ENCODE results near the gene CLDN9.
"Not testable (repeated sequence)": the region's sequence is repeated elsewhere in the genome, so short reads cannot be mapped to it uniquely, and the experiment has no call there.

CLDN9 gene

DNA sequence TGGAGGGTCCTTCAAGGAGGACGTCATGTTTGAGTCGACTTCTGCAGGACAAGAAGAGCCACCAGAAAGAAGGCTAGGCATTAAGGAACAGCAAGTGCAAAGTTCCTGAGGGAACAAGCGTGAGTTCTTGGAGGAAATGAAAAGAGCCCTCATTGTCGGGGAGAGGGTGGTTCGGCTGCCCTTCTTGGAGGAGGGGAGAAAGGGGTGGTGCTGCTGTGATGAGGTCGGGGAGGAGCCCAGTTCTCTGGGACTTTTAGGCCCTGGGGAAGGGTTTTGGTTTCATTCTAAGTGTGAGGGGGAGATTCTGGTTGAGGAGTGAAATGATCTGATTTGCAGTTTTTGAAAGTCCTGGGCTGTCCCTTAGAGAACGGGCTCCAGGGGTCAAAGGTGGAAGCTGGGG, 19.9 kb downstream of the CLDN9 start:
- no peak for DNase-seq (ENCODE audit: low read depth)

DNA sequence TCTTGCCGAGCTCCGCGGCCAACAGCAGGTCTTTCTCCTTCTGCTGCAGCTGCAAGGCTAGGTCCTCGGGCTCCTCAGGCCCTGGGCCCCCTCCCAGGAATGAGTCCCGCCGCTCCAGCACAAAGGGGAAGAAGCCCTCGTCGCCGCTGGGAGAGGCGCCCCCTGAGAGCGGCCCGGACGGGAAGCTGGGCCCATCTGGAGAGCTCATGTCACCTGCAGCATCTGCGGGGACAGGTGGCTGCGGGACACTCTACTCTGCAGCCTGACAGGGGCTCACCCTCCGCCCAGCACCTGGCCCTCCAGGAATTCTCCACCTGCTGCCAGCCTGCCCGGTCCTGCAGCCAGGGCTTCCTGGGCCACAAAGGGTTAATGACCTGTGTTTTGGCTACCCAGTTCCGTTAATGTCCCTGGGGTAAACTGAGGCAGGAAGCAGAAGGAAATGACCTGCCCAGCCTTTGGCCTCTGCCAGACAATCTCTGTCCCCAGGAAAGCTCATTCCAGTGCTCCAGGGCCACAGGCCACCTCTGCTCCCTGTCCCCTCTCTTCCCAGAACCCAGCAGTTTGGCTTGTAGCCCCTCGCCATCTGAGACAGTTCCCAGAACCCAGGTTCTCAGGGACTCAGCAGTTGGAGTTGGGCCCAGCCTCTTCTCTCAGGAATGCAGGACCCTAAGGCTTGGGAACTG, 22.7 kb downstream of the CLDN9 start:
- DNase-seq (ENCODE audit: low read depth) = no peak

DNA sequence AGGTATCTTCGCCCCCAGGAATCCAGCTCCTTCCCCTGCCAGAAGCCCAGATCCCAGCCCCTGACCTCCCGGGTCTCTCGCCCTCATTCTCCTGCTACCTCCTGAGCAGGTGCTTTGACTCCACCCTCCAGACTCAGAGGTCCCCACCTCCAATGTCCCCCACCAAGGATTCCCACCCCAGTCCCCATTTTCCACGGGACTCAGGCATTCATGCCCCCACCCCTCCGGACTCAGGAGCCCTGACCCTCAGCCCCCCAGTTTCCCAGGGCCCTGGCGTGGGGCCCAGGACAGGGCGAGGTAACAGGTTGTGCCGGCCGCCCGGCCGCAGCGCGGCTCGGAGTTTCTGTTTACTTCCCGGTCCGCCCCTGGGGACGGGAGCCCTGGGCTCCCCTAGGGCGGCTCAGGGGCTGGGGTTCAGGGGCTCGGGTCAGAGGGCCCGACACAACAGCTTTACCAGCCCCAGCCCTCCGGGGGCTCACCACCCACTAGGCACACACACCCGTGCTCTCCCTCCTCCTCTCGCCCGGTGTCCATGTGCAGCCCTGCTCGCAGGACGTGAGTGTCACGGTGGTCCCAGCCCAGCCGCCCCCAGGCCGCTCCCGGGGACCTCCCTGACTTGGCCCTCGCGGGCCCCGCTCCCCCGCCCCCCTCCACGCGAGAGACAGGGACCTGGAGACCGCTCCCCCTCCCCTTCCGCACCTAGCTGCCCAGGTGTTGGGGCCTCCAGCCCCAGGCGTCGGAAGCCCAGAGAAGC, 23.4 kb downstream of the CLDN9 start:
- no peak for DNase-seq (ENCODE audit: low read depth)

DNA sequence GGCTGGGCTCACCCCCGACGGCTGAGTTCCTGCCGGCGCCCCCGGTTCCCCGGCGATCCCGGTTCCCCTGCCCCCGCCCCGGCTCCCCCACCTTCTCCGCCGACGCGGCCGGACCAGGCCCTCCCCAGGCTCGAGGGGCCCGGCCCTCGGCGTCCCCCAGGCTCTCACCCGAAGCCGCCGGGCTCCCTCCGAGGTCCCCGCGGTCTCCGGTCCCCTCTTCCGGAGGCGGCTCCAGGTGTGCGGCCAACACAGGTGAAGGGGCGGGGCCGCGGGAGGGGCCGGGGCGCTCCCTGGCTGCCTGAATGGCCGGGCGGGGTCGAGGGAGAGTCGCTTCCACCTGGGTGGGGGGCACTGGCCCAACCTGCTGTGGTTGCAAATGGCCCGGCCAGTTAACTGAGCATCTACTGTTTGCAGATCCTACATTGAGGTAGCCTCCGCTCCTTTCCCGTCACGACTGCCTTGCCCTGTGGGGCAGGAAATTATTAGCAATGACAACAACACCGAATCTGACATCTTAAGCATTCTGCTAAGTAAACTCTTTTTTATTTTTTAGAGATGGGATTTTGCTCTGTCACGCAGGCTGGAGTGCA, 24.1 kb downstream of the CLDN9 start, which contains the start of gene BICDL2:
Gene BICDL2 (minus strand): TSS at position 219 of the 590 bp plus-strand sequence. CDS start 1,448 bp downstream, outside the sequence.
- DNase-seq (ENCODE audit: low read depth) = no peak

DNA sequence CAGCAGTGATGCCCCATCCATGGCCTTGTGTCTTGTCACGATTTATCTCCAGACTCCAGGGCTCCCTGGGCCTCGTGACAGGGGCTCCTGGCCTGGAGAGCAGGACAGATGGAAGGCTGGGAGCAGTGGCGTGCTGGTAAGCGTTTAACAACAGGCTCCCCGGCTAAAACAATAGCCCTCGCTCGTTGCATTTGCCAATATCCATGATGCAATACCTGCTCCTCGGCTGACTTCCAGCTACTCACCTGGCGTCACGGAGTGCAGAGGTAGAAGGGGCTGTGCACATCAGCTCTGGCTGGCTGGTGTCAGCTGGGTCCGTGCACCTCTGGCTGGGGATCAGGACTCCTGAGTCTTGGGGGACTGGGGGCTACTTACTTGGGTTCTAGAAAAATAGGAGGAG, 25.5 kb downstream of the CLDN9 start:
- no peak for DNase-seq (ENCODE audit: low read depth)

DNA sequence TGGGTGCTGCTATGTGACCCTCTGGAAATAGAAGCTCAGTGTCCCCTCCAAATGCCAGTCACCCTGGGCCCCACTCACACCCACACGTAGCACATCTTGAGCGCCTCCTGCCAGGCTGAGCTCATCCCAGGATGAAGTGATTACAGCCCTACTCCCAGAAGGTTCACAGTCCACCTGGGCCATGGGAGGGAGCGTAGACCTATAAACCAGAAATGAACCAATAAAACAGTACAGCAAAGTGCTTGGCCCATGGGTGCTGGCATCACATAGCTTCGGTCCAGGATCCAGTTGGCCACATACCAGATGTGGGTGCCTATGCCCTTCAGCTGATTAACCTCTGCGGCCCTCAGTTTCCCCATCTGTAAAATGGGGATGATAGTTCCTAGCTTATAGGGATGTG, 26.2 kb downstream of the CLDN9 start:
- no peak for DNase-seq (ENCODE audit: low read depth)

DNA sequence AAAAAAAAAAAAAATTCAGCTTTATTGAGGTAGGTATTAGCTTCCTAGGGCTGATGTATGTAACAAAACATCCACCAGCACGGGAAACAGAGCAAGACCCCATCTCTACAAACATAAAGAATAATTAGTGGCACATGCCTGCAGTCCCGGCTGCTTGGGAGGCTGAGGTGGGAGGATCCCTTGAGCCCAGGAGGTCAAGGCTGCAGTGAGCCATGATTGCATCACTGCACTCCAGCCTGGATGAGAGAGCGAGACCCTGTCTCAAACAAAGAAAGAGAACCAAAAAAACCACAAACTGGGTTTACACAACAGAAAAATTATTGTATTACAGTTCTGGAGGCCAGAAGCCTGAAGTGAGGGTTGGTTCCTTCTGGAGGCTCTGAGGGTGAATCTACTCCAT, 29.7 kb downstream of the CLDN9 start:
- DNase-seq (ENCODE audit: low read depth) = no peak

DNA sequence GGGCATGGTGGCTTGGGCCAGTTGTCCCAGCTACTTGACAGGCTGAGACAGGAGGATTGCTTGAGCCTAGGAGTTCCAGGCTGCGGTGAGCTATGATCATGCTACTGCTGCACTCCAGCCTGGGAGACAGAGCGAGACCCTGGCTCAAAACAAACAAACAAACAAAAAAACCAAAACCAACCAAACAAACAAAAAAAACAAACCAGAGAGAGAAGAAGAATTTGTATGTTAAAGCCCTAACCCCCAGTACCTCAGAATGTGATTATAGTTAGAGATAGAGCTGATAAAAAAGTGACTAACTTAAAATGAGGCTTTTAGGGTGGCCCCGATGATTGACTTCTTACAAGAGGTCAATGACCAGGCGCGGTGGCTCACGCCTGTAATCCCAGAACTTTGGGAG, 32.0 kb downstream of the CLDN9 start:
- DNase-seq (ENCODE audit: low read depth) = no peak

DNA sequence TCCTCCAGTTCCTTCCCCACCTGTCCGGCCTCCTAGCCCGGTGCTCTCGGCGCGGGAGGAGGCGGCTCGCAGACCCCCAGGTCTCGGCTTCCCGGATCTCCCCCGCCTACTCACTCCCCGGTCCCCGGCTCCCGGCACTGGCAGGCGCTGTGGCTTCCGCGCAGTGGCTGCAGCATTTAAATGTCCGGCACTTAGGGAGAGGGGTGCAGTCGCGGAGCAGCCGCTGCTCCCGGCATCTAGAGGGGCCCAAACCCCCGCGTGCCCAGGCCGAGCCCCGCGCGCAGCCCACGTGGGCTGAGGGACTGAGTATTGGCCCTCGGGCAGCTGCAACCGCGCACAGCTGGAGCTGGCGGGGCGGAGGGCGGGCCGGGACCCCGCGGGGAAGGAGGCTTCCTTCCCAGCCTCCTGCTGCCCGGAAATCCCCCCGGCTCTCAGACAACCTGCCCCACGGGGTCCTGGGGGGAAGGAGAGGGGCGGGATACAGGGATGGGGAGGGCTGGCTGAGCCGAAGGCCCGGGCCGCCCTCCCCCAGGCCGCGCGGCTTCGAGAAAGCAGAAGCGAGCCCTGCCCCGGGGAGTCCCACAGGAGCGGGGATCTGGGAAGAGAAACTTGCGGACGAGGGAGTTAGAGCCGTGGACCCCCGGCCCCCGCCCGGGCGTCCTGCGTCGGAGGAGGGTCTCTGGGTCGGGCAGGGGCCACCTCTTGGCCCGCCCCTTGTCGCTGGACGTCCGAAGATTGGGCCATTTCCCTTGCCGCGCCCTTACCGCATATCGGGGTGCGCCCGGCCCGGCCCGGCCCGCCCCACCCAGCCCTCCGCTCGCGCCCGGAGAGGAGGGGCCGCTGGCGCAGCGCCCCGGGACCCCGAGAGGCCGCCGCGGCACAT, 33.3 kb downstream of the CLDN9 start, which contains the start of gene MMP25:
Gene MMP25 (plus strand): TSS at position 804 of the 883 bp plus-strand sequence. CDS start 357 bp downstream, outside the sequence.
- DNase-seq (ENCODE audit: low read depth) = no peak

DNA sequence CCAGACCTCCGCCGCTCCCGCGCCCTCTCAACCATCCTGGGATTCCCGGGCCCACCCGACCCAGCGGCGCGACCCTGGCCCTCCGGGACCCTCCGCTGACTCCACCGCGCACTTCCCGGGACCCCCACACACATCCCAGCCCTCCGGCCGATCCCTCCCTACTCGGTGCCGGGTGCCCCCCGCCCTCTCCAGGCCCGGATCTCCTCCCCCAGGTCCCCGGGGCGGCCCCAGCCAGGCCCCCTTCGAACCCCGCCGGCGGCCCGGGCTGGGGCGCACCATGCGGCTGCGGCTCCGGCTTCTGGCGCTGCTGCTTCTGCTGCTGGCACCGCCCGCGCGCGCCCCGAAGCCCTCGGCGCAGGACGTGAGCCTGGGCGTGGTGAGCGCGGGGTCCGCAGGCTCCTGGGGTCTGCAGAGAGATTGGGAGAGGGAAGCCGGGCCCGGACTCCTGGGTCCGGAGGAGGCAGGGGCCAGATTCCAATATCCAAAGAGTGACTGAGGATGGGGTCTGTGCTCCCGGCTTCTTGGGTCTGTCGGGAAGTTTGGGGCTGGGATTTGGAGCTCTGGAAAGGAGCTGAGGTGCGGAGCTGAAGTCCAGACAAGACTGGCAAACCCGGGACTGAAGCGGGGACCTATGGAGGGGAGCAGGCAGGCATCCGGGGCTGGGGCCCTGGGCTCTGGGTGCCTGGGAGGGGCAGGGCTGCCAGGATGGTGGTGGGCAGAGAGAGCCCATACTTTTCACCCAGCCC, 34.1 kb downstream of the CLDN9 start:
- DNase-seq (ENCODE audit: low read depth) = no peak

DNA sequence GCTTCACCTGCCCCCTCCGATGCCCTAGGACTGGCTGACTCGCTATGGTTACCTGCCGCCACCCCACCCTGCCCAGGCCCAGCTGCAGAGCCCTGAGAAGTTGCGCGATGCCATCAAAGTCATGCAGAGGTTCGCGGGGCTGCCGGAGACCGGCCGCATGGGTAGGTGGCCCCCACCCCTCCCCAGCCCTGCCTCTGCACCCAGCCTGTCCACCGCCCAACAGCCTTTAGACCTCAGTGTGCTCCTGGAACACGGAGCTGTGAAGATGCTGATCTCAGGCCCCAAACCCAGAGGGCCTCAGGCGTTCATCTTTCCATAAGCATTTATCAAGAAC, 34.6 kb downstream of the CLDN9 start:
- no peak for DNase-seq (ENCODE audit: low read depth)

DNA sequence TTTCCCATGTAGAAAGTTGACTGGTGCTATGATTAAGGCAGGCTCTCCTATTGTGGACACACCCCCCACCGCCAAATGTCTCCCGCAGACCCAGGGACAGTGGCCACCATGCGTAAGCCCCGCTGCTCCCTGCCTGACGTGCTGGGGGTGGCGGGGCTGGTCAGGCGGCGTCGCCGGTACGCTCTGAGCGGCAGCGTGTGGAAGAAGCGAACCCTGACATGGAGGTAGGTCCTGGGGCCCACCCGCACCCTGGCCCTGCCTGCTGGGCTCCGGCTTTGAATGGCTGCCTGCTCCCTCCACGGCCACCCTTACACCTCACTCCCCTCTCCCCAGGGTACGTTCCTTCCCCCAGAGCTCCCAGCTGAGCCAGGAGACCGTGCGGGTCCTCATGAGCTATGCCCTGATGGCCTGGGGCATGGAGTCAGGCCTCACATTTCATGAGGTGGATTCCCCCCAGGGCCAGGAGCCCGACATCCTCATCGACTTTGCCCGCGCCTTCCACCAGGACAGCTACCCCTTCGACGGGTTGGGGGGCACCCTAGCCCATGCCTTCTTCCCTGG, 37.3 kb downstream of the CLDN9 start:
- DNase-seq (ENCODE audit: low read depth) = no peak

DNA sequence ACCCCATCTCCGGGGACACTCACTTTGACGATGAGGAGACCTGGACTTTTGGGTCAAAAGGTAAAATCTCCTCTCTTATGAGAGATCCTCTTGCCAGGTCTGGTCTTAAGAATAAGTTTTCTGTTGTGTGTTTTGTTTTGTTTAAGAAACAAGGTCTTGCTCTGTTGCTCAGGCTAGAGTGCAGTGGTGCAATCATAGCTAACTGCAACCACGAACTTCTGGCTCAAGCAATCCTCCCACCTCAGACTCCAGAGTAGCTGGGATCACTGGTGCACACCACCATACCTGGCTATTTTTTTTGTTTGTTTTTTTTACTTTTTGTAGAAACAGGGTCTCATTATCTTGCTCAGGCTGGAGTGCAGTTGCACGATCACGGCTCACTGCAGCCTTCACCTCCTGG, 37.8 kb downstream of the CLDN9 start:
- no peak for DNase-seq (ENCODE audit: low read depth)

DNA sequence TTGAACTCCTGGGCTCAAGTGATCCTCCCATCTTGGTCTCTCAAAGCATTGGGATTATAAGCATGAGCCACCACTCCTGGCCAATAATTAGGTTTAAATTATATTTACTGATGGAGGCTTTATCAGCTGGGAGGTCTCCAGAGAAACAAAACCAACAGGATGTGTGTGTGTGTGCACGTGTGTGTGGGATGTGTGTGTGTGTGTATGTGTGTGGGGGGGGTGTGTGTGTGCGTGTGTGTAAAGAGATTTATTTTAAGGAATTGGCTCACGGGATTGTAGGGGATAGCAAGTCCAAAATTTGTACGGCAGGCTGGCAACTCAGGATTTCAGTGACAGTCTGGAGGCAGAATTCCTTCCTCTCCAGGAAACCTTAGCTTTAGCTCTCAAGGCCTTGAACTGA, 38.3 kb downstream of the CLDN9 start:
- no peak for DNase-seq (ENCODE audit: low read depth)

DNA sequence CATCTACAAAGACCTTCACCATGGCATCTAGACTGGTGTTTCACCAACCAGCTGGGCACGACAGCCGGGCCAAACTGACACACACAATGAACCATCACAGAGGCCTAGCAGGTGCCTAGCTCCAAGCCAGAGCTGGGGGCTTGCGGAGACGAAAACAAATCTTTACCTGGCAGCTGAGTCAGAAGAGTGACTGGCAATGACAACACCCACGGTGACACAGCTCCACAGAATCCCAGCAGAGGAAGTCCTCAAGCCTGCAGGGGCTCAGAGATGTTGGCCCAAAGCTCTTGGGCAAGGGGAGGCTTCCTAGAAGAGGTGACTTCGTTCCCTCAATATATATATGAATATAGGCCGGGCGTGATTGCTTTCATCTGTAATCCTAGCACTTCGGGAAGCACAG, 38.8 kb downstream of the CLDN9 start:
- DNase-seq (ENCODE audit: low read depth) = no peak

DNA sequence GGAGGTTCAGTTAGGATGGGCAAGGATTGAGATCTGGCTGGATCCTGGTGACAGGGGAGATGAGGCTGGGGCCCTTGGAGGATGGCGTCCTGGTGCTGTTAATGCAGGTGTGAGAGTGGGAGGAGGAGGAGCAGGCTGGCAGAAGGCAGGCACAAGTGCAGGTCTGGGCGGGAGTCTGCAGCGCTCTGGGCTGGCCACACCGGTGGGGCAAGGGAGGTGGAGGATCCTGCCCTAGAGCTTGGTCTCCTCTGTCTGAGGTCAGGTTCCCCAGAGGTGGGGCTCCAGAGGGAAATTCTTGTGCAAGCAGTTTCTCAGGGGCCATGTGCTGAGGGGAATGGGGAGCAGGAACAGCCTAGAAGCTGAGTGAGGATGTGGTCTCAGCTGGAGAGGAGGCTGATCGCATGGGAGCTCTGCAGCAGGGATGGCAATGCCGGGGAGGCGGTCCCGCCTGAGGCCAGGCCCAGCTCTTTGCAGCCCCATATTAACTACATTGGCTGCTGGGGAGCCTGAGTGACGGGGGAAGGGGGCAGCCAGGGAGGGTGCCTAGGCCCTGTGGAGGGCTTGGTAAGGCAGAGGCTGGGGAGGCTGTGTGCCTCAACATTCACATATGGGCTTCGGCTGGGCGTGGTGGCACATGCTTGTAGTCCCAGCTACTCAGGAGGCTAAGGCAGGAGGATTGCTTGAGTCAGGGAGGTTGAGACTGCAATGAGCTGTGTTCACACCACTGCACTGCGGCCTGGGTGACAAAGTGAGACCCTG, 40.0 kb downstream of the CLDN9 start:
- not testable (repeated sequence) for DNase-seq (ENCODE audit: low read depth)

DNA sequence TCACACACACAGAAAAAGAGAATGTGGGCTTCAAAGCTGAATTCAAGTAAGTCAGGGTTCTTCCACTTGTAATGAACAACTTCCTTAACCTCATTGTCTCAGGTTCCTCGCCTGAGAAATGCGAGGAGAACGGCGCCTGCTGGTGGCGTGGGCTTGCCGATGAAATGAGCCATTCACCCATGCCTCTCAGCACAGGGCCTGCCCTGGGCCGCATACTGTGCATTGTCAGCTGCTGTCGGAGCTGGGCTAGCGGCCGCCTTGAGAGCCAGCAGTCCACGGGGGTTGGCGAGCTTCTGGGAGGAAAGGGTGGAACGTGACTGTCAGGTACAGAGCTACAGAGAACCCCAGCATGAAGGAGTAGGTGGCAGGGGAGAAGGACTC, 40.6 kb downstream of the CLDN9 start:
- DNase-seq (ENCODE audit: low read depth) = not testable (repeated sequence)

DNA sequence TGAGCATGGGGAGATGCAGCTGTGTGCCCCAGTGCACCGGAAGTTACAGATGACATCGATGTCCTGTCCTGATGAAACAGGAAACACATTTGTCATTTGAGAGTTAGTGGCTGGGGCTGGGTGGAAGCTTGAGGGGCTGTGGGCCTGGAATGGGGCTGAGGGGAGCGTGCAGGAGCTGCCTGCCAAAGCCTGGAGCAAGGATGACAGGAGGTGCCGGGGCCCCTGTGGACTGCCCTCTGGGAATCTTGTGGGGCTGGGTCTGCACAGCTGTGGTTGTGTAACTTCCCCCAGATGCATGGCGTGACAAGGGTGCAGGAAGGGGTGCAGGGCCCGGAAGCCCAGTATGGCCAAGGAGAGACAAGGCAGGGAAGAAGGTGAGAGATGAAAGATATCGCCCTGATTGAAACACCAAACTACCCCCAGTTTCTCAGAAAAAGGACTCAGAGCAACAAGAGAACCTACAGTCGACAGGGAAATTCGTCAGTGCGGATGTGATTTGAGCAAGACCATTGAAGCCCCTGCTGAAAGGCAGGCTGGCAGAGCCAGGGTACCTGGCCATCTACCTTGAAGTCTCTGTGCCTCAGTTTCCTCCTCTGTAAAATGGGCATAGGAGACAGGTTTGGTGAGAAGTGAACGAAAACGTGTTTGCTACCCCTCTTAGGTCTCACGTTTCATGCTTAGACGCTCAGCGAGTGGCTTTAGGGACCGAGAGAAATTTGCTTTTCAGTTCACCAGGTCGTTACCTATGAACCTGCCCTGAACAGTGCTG, 42.4 kb downstream of the CLDN9 start:
- no peak for DNase-seq (ENCODE audit: low read depth)

DNA sequence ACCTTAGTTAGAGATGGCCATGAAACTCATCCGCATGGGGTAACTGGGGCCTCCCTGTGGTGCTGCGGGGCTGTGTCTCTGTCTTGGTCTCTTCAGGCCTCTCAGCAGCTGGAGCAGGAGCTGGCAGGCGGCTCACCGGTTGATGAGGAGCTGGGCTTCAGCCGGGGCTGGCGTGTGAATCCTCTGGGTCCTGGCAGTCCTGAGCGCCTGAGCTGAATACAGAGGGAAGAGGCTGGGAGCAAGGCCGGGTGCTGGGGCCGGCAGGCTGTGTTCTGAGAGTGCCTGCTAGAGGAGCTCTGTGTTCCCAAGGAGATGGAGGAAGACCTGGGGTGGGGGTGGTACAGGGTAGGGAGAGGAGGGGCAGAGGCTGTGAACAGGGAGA, 43.0 kb downstream of the CLDN9 start:
- DNase-seq (ENCODE audit: low read depth) = not testable (repeated sequence)
